Measurements from ENCODE around the gene SULT1A1.

Gene SULT1A1

DNA sequence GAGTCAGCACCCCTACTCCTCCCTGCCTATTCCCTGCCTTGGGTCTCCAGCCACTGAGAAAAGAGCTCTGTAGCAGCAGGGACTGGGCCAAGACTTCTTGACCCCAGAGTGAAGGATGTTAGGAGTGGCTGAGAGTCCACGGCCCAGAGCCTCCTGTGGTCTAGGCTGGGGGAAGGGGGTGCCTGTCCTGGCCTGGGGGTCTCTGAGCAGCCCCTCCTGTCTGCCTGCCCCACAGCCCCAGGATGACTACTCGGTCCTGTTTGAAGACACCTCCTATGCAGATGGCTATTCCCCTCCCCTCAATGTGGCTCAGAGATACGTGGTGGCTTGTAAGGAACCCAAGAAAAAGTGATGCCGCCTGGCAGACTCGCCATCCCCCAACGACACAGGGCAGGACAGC is 18.5 kb downstream of the SULT1A1 start:
- no peak for TF ChIP-seq TAF1 (IDR thresholded peaks at IDR 0.05; ENCODE audit: borderline replicate concordance, insufficient read depth, low read length)
- TF ChIP-seq, protein P1, sequence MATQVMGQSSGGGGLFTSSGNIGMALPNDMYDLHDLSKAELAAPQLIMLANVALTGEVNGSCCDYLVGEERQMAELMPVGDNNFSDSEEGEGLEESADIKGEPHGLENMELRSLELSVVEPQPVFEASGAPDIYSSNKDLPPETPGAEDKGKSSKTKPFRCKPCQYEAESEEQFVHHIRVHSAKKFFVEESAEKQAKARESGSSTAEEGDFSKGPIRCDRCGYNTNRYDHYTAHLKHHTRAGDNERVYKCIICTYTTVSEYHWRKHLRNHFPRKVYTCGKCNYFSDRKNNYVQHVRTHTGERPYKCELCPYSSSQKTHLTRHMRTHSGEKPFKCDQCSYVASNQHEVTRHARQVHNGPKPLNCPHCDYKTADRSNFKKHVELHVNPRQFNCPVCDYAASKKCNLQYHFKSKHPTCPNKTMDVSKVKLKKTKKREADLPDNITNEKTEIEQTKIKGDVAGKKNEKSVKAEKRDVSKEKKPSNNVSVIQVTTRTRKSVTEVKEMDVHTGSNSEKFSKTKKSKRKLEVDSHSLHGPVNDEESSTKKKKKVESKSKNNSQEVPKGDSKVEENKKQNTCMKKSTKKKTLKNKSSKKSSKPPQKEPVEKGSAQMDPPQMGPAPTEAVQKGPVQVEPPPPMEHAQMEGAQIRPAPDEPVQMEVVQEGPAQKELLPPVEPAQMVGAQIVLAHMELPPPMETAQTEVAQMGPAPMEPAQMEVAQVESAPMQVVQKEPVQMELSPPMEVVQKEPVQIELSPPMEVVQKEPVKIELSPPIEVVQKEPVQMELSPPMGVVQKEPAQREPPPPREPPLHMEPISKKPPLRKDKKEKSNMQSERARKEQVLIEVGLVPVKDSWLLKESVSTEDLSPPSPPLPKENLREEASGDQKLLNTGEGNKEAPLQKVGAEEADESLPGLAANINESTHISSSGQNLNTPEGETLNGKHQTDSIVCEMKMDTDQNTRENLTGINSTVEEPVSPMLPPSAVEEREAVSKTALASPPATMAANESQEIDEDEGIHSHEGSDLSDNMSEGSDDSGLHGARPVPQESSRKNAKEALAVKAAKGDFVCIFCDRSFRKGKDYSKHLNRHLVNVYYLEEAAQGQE (IDR thresholded peaks at IDR 0.05; ENCODE audit: insufficient read depth in 1 of 2, low read depth in 2 of 2, low read length in 2 of 2), result no peak
- no peak for TF ChIP-seq FOXP2 (optimal IDR thresholded peaks at IDR 0.05; ENCODE audit: borderline replicate concordance, extremely low read depth, extremely low read length, insufficient read depth)
- no peak for TF ChIP-seq SIN3A (IDR thresholded peaks at IDR 0.05; ENCODE audit: borderline replicate concordance, insufficient read depth, low read length)
- TF ChIP-seq POLR2AphosphoS5 (IDR thresholded peaks at IDR 0.05; ENCODE audit: low read depth, low read length), result no peak

DNA sequence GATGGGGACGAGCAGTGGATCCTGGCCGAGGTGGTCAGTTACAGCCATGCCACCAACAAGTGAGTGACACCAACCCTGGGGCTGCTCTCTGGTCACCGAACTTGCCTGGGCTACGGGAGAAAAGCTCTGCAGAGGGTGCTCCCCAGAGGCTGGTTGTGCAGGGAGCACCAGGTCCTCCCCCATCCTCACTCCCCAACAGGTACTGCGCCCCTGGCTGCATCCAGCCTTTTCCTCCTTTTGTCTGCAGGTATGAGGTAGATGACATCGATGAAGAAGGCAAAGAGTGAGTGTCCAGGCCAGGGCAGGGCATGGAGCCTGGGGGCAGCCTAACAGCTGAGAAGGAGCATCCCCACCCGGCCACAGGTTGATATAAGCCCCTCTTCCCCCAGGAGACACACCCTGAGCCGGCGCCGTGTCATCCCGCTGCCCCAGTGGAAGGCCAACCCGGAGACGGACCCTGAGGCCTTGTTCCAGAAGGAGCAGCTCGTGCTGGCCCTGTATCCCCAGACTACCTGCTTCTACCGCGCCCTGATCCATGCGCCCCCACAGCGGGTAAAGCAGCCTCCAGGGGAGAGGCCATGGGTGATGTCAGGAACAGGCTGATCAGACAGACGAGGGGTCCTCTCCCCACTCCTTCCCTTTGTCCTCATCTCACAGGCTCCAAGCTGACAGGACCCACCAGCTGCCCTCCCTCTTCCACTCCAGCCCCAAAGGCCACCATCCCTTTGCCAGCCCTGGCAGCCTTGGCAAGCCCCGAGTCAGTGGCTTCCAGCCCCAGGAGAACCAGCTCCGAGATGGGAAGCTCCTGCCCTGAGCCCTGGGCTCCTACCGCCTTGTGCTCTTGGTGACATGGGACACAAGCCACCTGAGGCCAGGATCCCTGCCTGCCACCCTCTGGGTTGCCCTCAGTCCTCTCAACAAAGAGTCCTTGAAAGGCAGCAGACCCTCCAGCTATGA is 19.2 kb downstream of the SULT1A1 start:
- TF ChIP-seq SIN3A (IDR thresholded peaks at IDR 0.05; ENCODE audit: borderline replicate concordance, insufficient read depth, low read length), result no peak
- TF ChIP-seq, protein P1 (IDR thresholded peaks at IDR 0.05; ENCODE audit: insufficient read depth in 1 of 2, low read depth in 2 of 2, low read length in 2 of 2), result no peak
- no peak for TF ChIP-seq TAF1 (IDR thresholded peaks at IDR 0.05; ENCODE audit: borderline replicate concordance, insufficient read depth, low read length)
- no peak for TF ChIP-seq FOXP2 (optimal IDR thresholded peaks at IDR 0.05; ENCODE audit: borderline replicate concordance, extremely low read depth, extremely low read length, insufficient read depth)
- no peak for TF ChIP-seq POLR2AphosphoS5 (IDR thresholded peaks at IDR 0.05; ENCODE audit: low read depth, low read length)

DNA sequence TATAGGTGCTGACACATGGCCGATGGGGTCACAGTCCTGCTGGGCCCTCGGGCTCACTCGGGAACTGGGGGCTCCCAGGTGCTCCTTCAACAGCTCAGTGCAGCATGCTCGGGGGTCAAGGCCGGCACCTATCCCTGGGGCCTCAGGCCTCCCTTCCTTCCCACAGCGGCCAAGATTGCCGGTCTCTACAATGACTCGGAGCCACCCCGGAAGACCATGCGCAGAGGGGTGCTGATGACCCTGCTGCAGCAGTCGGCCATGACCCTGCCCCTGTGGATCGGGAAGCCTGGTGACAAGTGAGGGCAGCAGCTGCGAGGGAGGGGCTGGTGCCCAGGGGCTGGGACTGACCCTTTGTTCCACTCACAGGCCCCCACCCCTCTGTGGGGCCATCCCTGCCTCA is 19.9 kb downstream of the SULT1A1 start:
- TF ChIP-seq POLR2AphosphoS5 (IDR thresholded peaks at IDR 0.05; ENCODE audit: low read depth, low read length) (no peak), TAF1 (IDR thresholded peaks at IDR 0.05; ENCODE audit: borderline replicate concordance, insufficient read depth, low read length) (no peak), FOXP2 (optimal IDR thresholded peaks at IDR 0.05; ENCODE audit: borderline replicate concordance, extremely low read depth, extremely low read length, insufficient read depth) (no peak), SIN3A (IDR thresholded peaks at IDR 0.05; ENCODE audit: borderline replicate concordance, insufficient read depth, low read length) (no peak)
- TF ChIP-seq, protein P1 (IDR thresholded peaks at IDR 0.05; ENCODE audit: insufficient read depth in 1 of 2, low read depth in 2 of 2, low read length in 2 of 2), result no peak

DNA sequence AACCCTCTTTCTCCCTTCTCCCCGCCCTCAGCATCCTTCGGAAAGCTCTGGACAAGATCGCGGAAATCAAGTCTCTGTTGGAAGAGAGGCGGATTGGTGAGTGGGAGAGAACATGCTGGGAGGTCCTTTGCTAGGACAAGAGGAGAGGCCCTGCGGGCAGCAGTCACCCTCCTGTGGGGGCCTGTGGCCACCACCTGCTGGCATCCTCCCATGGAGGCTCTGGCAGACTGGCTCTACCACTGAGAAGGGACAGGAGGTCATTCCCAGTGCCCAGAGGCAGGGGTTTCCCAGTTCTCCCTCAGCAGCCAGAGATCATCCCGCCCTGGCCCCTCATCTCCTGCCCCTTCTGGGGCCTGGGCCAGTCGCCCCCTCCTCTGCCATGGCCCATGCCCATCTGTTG is 20.8 kb downstream of the SULT1A1 start:
- no peak for TF ChIP-seq FOXP2 (optimal IDR thresholded peaks at IDR 0.05; ENCODE audit: borderline replicate concordance, extremely low read depth, extremely low read length, insufficient read depth)

DNA sequence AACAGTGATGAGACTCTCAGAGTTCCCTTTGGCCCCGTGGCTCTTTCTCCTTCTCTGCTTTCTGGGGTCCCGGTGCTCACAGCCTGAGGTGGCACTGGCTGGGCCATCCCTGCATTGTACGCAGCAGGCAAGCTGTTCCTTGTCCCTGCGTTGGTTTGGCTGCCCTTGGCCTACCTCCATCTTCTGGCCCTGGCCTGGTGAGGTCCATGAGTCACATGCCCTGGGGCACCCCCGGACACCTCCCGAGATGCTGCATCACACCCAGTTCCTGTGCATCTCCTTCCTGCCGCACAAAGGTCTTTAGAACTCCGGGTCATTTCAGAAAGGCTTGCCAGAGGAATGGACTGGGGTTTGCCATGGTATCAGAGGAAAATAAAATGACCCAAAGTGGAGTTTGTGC is 22.5 kb downstream of the SULT1A1 start:
- TF ChIP-seq, protein P1 (IDR thresholded peaks at IDR 0.05; ENCODE audit: insufficient read depth in 1 of 2, low read depth in 2 of 2, low read length in 2 of 2), result no peak
- TF ChIP-seq POLR2AphosphoS5 (IDR thresholded peaks at IDR 0.05; ENCODE audit: low read depth, low read length) (no peak), TAF1 (IDR thresholded peaks at IDR 0.05; ENCODE audit: borderline replicate concordance, insufficient read depth, low read length) (no peak), SIN3A (IDR thresholded peaks at IDR 0.05; ENCODE audit: borderline replicate concordance, insufficient read depth, low read length) (no peak), FOXP2 (optimal IDR thresholded peaks at IDR 0.05; ENCODE audit: borderline replicate concordance, extremely low read depth, extremely low read length, insufficient read depth) (no peak)
